Hematopoietic multipotent progenitor cell treated with erythropoietin and hydrocortisone succinate and interleukin-3 and kit ligand, for 17 days (in vitro differentiated cells): ENCODE results near the gene COL8A1.
"Not testable (repeated sequence)": the region's sequence is repeated elsewhere in the genome, so short reads cannot be mapped to it uniquely, and the experiment has no call there.

Source experiments
- DNase-seq: peaks from one replicate; pipeline ENCODE4 v3.0.0-alpha.2; 2015; ENCODE audit warnings: low spot score

COL8A1 gene

GRCh38 chr3:99638167-99638948 is at the start of gene COL8A1:
Gene COL8A1 (plus strand): TSS chr3:99638594. CDS start chr3:99790683, 152,089 bp downstream.
- DNase-seq = no peak

GRCh38 chr3:99589168-99589567 is 49.2 kb upstream of the COL8A1 start:
- not testable (repeated sequence) for DNase-seq

GRCh38 chr3:99599894-99600293 is 38.5 kb upstream of the COL8A1 start:
- DNase-seq = no peak

GRCh38 chr3:99601515-99601914 is 36.9 kb upstream of the COL8A1 start:
- DNase-seq = no peak

- DNase-seq = no peak
Measured at GRCh38 chr3:99602183-99602582, 36.2 kb upstream of the COL8A1 start.

GRCh38 chr3:99607151-99607550 is 31.2 kb upstream of the COL8A1 start:
- DNase-seq = no peak

GRCh38 chr3:99614768-99615167 is 23.6 kb upstream of the COL8A1 start:
- DNase-seq = no peak

GRCh38 chr3:99620077-99620767 is 18.2 kb upstream of the COL8A1 start:
- no peak for DNase-seq

- DNase-seq = no peak
Measured at GRCh38 chr3:99620976-99621375, 17.4 kb upstream of the COL8A1 start.

- no peak for DNase-seq
Measured at GRCh38 chr3:99624496-99625236, 13.7 kb upstream of the COL8A1 start.

GRCh38 chr3:99625237-99625622 is 13.2 kb upstream of the COL8A1 start:
- DNase-seq = no peak

- DNase-seq = no peak
Measured at GRCh38 chr3:99625643-99626416, 12.6 kb upstream of the COL8A1 start.

GRCh38 chr3:99626417-99626788 is 12.0 kb upstream of the COL8A1 start:
- no peak for DNase-seq

GRCh38 chr3:99627062-99627826 is 11.2 kb upstream of the COL8A1 start:
- DNase-seq = no peak

GRCh38 chr3:99630815-99631214 is 7.6 kb upstream of the COL8A1 start:
- DNase-seq = no peak

GRCh38 chr3:99633887-99634558 is 4.4 kb upstream of the COL8A1 start:
- no peak for DNase-seq

- no peak for DNase-seq
Measured at GRCh38 chr3:99634881-99635280, 3.5 kb upstream of the COL8A1 start.

GRCh38 chr3:99635348-99635747 is 3.0 kb upstream of the COL8A1 start:
- no peak for DNase-seq

GRCh38 chr3:99637016-99637367 is 1.4 kb upstream of the COL8A1 start:
- no peak for DNase-seq

GRCh38 chr3:99637368-99638111 is 854 bp upstream of the COL8A1 start:
- no peak for DNase-seq
